Peyer's patch (tissue), 4 donors: ENCODE data around the gene SIN3B. TPM values are rescaled to one million over a fixed set of nuclear protein-coding genes. Genes with fewer than 3 reads are reported as not detected.

Experiments
- DNase-seq, 3 donors: peaks; one replicate each; pipeline ENCODE4 v3.0.0-alpha.2; 2017 to 2019
- H3K27ac ChIP-seq, 4 donors: fragments of 200-600 bp; sonication (generic); one replicate each; pipeline ENCODE4 v1.5.1; 2016 to 2019
- H3K27me3 ChIP-seq, 2 donors: fragments of 200-600 bp; sonication (generic); one replicate each; pipeline ENCODE4 v1.5.1; 2019
- H3K36me3 ChIP-seq, 3 donors: fragments of 200-600 bp; sonication (generic); one replicate each; pipeline ENCODE4 v1.5.1; 2016 to 2019
- H3K4me1 ChIP-seq, 4 donors: fragments of 200-600 bp; sonication (generic); one replicate each; pipeline ENCODE4 v1.5.1; 2016 to 2019
- H3K4me3 ChIP-seq, 4 donors: fragments of 200-600 bp; sonication (generic); 1 replicate in 3 of 4; 2 replicates in 1 of 4; pipeline ENCODE4 v1.5.1; 2016 to 2019; ENCODE audit warnings: mild to moderate bottlenecking in 1 of 4
- H3K9me3 ChIP-seq, 4 donors: fragments of 200-600 bp; sonication (generic); one replicate each; pipeline ENCODE4 v1.5.1; 2016 to 2019; ENCODE audit warnings: mild to moderate bottlenecking in 1 of 4
- POLR2A ChIP-seq, 2 donors: fragments of 450-650 bp; IDR thresholded peaks; one replicate each; pipeline ENCODE4 v1.5.1; 2017; ENCODE audit warnings: antibody characterized with exemption in 2 of 2, mild to moderate bottlenecking in 2 of 2, moderate library complexity in 2 of 2
- total RNA-seq, 4 donors: library from RNA; depleted of rRNA; stranded (reverse); fragments of >200 nt; gene quantifications; one replicate each; pipeline ENCODE4 v1.1.0, GENCODE V29; 2016
- TF ChIP-seq, protein P1 (sequence below), 6 experiments: fragments of 450-650 bp in 4 of 6; fragments of 200-600 bp in 2 of 6; sonication (generic) in 1 of 6; IDR thresholded peaks; one replicate each; pipeline ENCODE4 v1.5.1; 2017 to 2019; ENCODE audit warnings: antibody characterized with exemption in 6 of 6, mild to moderate bottlenecking in 3 of 6, moderate library complexity in 1 of 6

Gene SIN3B
- total RNA-seq, 4 donors from 2014 or later, result 32.4 to 459 (median 86.2) TPM

DNA sequence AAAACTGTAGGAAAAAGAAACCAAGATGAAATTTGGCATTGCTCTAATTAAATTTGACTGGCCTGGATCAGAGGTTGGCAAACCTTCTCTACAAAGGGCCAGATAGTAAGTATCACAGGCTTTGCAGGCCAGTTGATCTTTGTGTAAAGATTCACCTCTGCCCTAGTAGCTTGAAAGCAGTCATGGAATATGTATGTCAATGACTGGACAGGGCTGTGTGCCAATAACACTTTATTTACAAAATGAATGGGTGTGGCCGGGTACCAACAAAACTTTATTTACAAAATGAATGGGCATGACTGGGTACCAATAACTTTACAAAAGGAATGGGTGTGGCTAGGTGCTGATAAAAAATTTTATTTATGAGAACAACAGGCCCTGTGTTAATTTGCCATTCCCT is 20.0 kb downstream of the SIN3B start:
- no peaks in the 10 kb centered on the region for H3K27me3 ChIP-seq
- no peak overlapping the region for H3K4me3 ChIP-seq
- no peak overlapping the region for H3K27ac ChIP-seq
- DNase-seq, result no peak
- no peak for TF ChIP-seq POLR2A (IDR thresholded peaks at IDR 0.05)
- TF ChIP-seq, protein P1, sequence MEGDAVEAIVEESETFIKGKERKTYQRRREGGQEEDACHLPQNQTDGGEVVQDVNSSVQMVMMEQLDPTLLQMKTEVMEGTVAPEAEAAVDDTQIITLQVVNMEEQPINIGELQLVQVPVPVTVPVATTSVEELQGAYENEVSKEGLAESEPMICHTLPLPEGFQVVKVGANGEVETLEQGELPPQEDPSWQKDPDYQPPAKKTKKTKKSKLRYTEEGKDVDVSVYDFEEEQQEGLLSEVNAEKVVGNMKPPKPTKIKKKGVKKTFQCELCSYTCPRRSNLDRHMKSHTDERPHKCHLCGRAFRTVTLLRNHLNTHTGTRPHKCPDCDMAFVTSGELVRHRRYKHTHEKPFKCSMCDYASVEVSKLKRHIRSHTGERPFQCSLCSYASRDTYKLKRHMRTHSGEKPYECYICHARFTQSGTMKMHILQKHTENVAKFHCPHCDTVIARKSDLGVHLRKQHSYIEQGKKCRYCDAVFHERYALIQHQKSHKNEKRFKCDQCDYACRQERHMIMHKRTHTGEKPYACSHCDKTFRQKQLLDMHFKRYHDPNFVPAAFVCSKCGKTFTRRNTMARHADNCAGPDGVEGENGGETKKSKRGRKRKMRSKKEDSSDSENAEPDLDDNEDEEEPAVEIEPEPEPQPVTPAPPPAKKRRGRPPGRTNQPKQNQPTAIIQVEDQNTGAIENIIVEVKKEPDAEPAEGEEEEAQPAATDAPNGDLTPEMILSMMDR (IDR thresholded peaks at IDR 0.05), result no peak
- peaks cover 0 to 79% (median 0%) of the 10 kb centered on the region in 3 donors for H3K36me3 ChIP-seq
- H3K4me1 ChIP-seq, result no peaks in the 10 kb centered on the region
- no peaks in the 10 kb centered on the region for H3K9me3 ChIP-seq

DNA sequence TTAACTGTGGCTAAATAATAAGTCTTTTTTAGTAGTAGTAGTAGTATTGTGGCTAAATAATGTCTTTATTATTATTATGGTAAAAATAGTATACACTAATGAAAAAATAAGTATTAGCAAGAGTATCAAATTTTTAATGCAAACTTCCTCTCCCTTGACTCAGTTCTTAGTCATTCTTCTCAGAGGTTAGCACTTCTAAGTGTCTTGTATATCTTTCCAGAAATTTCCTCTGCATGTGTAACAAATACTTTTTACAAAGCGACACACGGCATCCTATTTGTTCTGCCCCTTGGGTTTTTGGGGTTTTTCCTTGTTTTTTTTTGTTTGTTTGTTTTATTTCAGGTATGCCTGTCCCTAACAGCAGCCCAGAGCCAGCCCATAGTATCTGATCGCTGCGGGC is 20.9 kb downstream of the SIN3B start:
- peaks cover 0 to 86% (median 0%) of the 10 kb centered on the region in 3 donors for H3K36me3 ChIP-seq
- H3K4me1 ChIP-seq, result no peaks in the 10 kb centered on the region
- no peak for DNase-seq
- no peaks in the 10 kb centered on the region for H3K9me3 ChIP-seq
- TF ChIP-seq, protein P1 (IDR thresholded peaks at IDR 0.05), result no peak
- no peak for TF ChIP-seq POLR2A (IDR thresholded peaks at IDR 0.05)
- no peaks in the 10 kb centered on the region for H3K27me3 ChIP-seq
- H3K27ac ChIP-seq, result no peak overlapping the region
- no peak overlapping the region for H3K4me3 ChIP-seq

DNA sequence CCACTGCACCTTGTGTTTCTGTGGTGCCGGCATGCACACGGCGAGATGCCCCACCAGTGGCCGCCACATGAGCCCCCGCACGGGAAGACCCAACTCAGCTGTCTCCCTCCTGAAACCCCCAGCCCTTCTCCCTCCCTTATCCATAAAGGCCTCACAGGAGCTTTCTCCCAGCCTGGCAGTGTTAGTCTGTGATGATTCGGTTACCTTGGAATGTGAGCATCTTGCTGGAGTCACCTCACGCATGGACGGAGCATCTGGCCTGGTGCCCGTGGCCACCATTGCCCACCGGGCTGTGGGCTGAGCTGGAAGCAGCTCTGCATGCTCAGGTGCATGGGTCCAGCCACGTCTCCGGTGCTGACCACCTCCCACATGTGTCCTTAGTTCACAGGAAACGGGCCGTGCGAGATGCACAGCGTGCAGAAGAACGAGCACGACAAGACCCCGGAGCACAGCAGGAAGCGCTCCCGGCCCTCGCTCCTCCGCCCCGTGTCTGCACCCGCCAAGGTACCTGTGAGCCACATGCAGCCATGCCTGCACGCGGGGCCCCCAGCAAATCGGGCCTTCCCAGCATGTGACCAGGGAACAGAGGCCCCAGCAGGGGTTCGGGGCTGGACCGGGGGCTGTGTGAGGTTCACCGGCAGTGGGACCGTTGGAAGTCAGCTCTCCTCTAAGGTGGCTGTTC is 22.0 kb downstream of the SIN3B start:
- TF ChIP-seq POLR2A (IDR thresholded peaks at IDR 0.05), result no peak
- TF ChIP-seq, protein P1 (IDR thresholded peaks at IDR 0.05), result no peak
- Histone ChIP-seq H3K36me3 (peaks cover 0 to 84% (median 0%) of the 10 kb centered on the region in 3 donors), H3K4me1 (no peaks in the 10 kb centered on the region), H3K9me3 (no peaks in the 10 kb centered on the region), H3K4me3 (no peak overlapping the region), H3K27me3 (no peaks in the 10 kb centered on the region), H3K27ac (no peak overlapping the region)
- no peak for DNase-seq

DNA sequence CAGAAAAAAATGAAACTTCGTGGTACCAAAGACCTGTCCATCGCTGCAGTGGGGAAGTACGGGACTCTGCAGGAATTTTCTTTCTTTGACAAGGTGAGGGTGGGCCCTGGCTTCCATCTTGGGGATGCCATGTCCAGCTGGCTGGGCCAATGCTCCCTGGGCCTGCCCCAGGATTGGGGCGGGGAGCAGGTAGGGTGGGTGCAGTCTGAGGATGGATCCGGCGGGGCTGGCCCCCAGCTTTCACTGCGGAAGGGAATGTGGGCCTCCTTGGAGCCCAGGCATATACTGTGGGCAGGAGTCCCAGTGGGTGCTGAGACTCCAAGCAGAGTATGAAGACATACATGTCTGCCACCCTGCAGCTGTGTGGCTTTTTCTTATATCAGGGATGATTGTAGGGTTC is 23.9 kb downstream of the SIN3B start:
- Histone ChIP-seq H3K27me3 (no peaks in the 10 kb centered on the region), H3K4me3 (no peak overlapping the region), H3K27ac (no peak overlapping the region), H3K36me3 (peaks cover 0 to 65% (median 0%) of the 10 kb centered on the region in 3 donors), H3K9me3 (no peaks in the 10 kb centered on the region), H3K4me1 (no peaks in the 10 kb centered on the region)
- no peak for DNase-seq
- TF ChIP-seq, protein P1 (IDR thresholded peaks at IDR 0.05), result no peak
- no peak for TF ChIP-seq POLR2A (IDR thresholded peaks at IDR 0.05)

DNA sequence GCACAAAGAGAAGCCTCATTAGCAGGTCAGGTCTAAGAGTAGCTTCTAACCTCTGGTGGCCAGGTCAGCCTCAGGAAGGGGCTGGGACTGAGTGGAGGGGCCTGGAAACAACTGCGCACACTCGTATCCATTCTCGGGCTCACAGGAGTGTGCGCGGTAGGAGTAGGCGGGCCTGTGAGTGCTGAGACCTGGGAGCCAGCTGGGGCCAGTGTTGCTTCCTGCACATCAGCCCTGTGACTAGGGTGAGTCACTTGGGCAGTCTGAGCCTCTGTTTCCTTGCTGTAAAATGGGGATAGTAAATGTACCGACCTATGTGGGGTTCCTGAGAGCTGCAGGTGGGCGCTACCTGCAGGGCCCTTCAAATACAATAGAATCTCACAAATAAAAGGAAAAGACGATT is 26.9 kb downstream of the SIN3B start:
- Histone ChIP-seq H3K9me3 (no peaks in the 10 kb centered on the region), H3K36me3 (peaks cover 0 to 45% (median 0%) of the 10 kb centered on the region in 3 donors)

More for the DNA sequence above, 26.9 kb downstream of the SIN3B start:
- TF ChIP-seq, protein P1 (IDR thresholded peaks at IDR 0.05), result no peak
- no peak for TF ChIP-seq POLR2A (IDR thresholded peaks at IDR 0.05)
- Histone ChIP-seq H3K4me1 (no peaks in the 10 kb centered on the region), H3K27me3 (no peaks in the 10 kb centered on the region), H3K4me3 (no peak overlapping the region), H3K27ac (no peak overlapping the region)
- no peak for DNase-seq
